AG04449 (cell line): Measurements from ENCODE around the gene PPP1R10.

Source experiments
- CTCF ChIA-PET: fragments of 350-600 bp; formaldehyde crosslinking; extraction: SDS; loops from one replicate; lab custom pipeline; 2021; ENCODE audit warnings: antibody characterized with exemption; lab: Yijun Ruan, JAX
- POLR2A ChIA-PET: fragments of 400-600, 350-600 bp; formaldehyde crosslinking; extraction: SDS; loops from one replicate; lab custom pipeline; 2020; ENCODE audit warnings: antibody characterized with exemption, inconsistent platforms; lab: Yijun Ruan, JAX
- DNase-seq: peaks from one replicate; pipeline ENCODE4 v3.0.0-alpha.2; 2010; ENCODE audit warnings: low read depth, low spot score
- H3K4me3 ChIP-seq: 2 replicates; pipeline ENCODE4 v1.5.1; 2011; ENCODE audit warnings: low read depth, mild to moderate bottlenecking, control low read depth, low read length
- TF ChIP-seq, protein P1 (sequence below): IDR thresholded peaks from one replicate; pipeline ENCODE4 v1.5.1; 2011; ENCODE audit warnings: mild to moderate bottlenecking, moderate library complexity, low read length, control low read depth, inconsistent platforms; ENCODE audit not compliant: insufficient read depth; ENCODE audit errors: missing control alignments

The PPP1R10 gene

DNA sequence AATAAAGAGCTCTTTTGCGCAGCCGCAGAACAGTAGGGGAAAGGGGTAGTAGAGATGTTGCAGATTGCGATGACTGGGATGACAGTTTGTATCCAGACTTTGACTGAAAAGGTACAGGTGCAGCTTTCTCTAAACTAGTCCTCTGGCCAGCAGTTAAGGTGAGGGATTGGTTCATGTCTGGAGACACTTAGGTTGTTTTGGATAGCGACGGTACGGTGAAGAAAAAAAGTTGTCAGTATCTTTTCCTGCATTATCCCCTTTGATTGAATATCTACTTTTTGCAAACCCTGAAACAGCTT lies 59.4 kb downstream of the PPP1R10 start:
- CTCF ChIA-PET: interaction anchor here (11.6 to 23.8 kb wide), 2 partner anchors 16 to 74 kb away, joined by 269 to 788 read pairs; no protein-coding TSS in a partner anchor
- peak overlapping the region; percentile 100 for H3K4me3 ChIP-seq
- no peak for DNase-seq
- POLR2A ChIA-PET: interaction anchor here (0.6 to 1.1 kb wide), 5 partner anchors 13 to 125 kb away, joined by 3 read pairs; partner anchors contain the start of genes ABCF1 and PPP1R10
- TF ChIP-seq, protein P1, sequence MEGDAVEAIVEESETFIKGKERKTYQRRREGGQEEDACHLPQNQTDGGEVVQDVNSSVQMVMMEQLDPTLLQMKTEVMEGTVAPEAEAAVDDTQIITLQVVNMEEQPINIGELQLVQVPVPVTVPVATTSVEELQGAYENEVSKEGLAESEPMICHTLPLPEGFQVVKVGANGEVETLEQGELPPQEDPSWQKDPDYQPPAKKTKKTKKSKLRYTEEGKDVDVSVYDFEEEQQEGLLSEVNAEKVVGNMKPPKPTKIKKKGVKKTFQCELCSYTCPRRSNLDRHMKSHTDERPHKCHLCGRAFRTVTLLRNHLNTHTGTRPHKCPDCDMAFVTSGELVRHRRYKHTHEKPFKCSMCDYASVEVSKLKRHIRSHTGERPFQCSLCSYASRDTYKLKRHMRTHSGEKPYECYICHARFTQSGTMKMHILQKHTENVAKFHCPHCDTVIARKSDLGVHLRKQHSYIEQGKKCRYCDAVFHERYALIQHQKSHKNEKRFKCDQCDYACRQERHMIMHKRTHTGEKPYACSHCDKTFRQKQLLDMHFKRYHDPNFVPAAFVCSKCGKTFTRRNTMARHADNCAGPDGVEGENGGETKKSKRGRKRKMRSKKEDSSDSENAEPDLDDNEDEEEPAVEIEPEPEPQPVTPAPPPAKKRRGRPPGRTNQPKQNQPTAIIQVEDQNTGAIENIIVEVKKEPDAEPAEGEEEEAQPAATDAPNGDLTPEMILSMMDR: no peak

DNA sequence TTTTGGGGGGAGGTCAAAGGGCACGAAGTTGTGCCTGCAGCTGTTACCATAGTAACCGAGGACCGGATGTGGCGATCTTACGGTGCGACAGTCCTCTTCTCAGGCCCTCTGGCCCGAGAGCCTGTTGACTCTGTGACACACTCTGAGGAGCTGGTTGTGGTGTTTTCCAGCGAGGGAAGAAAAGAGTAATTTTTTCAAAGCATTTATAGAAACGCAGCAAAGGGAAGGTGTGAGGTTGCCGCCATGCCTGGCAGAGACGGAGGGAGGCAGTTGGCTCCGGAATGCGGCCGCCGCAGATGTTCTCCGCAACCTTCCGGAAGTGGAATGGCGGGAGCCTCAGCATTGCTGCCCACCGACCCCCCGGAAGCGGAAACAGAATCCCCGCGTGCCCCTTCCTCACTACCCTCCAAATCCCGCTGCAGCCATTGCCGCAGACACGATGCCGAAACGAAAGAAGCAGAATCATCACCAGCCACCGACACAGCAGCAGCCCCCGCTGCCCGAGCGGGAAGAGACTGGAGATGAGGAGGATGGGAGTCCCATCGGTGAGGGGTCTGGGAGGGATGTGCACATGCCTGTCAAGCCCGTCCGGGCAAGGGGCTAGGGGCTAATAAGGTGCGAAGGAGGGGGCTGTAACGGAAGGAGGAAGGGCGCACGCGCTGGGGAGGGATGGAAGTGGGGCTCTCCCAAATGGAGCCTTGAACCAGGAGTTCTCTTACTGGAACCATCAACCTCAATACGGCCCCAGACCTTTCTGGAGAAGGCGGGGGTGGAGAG lies 59.9 kb downstream of the PPP1R10 start, which contains the start of gene PRR3:
Gene PRR3 (plus strand): TSS at position 390 of the 777 bp plus-strand sequence. CDS start 50 bp downstream, at position 440.
- ChIA-PET CTCF (interaction anchor here (11.6 to 23.8 kb wide), 2 partner anchors 16 to 73 kb away, joined by 269 to 788 read pairs; no protein-coding TSS in a partner anchor), POLR2A (interaction anchor here (0.6 to 1.1 kb wide), 7 partner anchors 12 to 1341 kb away, joined by 3 read pairs; partner anchors contain the start of genes ABCF1 and PPP1R10)
- TF ChIP-seq, protein P1: no peak
- peak within 1 kb of the TSS; percentile 100 for H3K4me3 ChIP-seq
- no peak for DNase-seq

DNA sequence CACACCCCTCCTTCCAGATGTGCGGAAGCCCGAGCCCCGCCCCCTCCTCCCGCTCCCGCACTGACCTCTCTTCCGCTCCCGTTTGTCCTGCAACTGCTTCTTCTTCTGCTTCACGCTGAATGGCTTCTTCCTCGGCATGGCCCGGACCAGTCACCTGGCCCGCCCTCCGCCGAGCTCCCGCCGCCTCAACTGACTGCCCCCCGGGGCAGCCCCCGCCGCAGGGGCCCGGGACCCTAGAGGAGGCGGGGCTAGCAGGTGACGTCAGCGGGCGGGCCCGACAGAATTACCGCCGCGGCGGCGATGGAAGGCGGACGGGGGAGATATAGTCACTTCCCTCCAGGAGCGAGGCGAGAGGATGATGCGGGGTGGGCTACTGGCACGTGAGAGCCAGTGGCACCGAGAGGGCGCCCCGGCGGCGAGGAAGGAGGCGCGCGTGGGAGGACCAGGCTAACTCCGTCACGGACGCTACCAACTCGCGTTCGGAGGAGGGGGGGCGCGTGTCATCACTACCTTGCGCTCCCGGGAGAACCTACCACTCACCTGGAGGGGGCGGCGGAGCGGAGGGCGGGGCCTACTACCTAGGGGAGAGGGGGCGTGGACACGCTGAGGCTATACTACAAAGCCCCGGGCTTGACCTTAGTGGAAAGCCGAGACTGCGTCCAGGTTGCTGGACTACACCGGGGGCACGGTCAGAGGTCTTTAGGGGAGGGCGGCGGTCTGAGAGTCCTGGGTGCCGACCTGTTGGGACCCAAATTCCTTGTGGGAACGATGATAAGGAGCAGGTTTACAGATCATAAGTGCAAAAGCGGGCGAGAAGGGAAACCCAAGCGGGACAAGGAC lies 60.8 kb downstream of the PPP1R10 start, which contains the start of gene GNL1:
Gene GNL1 (minus strand): TSS at position 424 of the 840 bp plus-strand sequence. CDS start 286 bp downstream, at position 138.
- TF ChIP-seq, protein P1: no peak
- POLR2A ChIA-PET: interaction anchor here (0.7 to 1.0 kb wide), 2 partner anchors 12 to 1342 kb away, joined by 3 read pairs; no protein-coding TSS in a partner anchor
- CTCF ChIA-PET: interaction anchor here (2.6 to 23.8 kb wide), 3 partner anchors 15 to 72 kb away, joined by 12 to 788 read pairs (median 269); no protein-coding TSS in a partner anchor
- peak within 1 kb of the TSS; percentile 100 for H3K4me3 ChIP-seq
- peak; percentile 47 for DNase-seq

DNA sequence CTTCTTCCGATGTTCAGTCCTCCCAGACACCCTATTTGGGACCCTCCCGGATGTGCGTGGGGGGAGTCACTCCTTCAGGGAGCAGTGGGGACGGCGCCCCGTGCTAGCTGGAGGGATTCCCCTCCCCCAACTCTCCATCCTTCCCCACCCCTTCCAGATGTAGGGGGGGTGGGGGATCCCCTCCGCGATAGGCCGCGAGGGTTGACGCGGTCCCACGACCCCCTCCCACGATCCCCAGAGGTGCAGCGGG lies 61.3 kb downstream of the PPP1R10 start:
- CTCF ChIA-PET: interaction anchor here (1.0 to 23.8 kb wide), 4 partner anchors 14 to 102 kb away, joined by 4 to 788 read pairs (median 140); no protein-coding TSS in a partner anchor
- TF ChIP-seq, protein P1: no peak
- POLR2A ChIA-PET: interaction anchor here (0.8 kb wide), 1 partner anchor 66 kb away, joined by 3 read pairs; no protein-coding TSS in a partner anchor
- DNase-seq: no peak
- peak overlapping the region; percentile 100 for H3K4me3 ChIP-seq

DNA sequence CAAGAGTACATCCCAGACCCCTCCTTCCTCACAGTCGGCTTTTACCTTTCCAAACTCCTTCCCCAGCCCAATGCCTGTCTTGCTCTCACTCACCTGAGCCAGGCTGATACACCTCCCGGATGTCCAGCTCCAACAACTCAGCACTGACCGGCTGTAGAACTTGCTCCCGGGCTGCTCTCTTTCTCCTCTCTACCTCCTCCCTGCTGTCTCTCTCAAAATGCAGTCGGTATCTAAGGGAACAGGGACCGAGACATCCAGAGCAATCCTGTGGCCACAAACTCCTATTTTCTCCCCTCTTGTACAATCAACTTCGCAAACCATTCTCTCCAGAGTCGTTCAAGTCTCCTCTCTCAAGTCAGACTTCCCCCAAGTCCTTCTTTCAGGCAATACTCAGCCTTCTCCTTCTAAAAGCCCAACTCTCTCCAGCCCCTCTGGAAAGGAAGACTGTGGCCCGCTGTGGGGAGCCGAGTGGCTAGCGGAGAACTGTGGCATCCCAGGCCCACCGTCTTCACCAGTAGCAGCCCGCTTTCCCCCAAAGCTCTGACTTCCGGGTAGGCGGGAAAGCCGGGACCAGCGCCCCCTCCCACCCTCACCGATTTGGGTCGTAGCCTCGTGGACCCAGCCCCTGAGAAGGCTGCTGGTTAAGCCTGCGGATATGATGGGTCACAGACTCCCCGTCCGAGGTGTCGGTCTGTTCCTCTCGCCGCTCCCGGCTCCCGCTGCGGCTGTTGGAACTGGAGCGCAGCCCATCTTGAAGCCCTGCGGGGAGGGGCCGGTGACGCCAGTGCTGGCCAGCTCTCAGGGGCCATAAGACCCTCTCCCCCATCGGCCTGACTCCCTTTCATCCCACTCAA lies 61.9 kb downstream of the PPP1R10 start:
- no peak for DNase-seq
- POLR2A ChIA-PET: interaction anchor here (0.6 to 1.1 kb wide), 3 partner anchors 9 to 65 kb away, joined by 3 to 4 read pairs (median 3); no protein-coding TSS in a partner anchor
- TF ChIP-seq, protein P1: no peak
- CTCF ChIA-PET: interaction anchor here (0.9 to 23.8 kb wide), 7 partner anchors 8 to 158 kb away, joined by 4 to 788 read pairs (median 6); no protein-coding TSS in a partner anchor
- peak overlapping the region; percentile 100 for H3K4me3 ChIP-seq
